GM21576 (cell line): ENCODE data around the gene TRIM32.

Experiments used
- ATAC-seq: cut with Tn5 transposase; IDR thresholded peaks from one replicate; pipeline ENCODE4 v1.9.1; 2021; ENCODE audit warnings: mild to moderate bottlenecking, moderate library complexity; ENCODE audit not compliant: unreplicated experiment

Gene TRIM32

GRCh38 chr9:116703634-116704033 is 16.5 kb downstream of the TRIM32 start:
- ATAC-seq: no peak

- no peak for ATAC-seq
Observed at GRCh38 chr9:116704470-116704869, 17.4 kb downstream of the TRIM32 start.

- no peak for ATAC-seq
Observed at GRCh38 chr9:116705531-116705930, 18.4 kb downstream of the TRIM32 start.

GRCh38 chr9:116706310-116707290 is 19.5 kb downstream of the TRIM32 start:
- no peak for ATAC-seq

DNA sequence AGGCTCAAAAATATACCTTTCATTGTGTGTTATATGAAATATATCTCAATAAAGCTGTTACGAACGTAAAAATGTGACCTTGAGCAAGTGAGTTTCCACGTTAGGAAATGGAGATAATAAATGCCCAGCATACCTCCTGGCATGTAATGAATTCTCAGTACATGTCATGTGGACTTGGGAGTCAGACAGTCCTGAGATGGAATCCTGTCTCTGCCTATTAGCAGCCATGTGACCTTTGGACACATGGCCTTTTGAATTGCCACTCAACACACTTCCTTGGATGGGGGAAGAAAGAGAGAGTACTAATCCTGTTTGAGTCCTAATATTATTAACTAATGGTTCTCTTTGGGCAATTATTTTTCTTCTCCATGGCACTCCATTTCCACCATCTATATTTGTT is 25.7 kb downstream of the TRIM32 start:
- ATAC-seq: no peak

DNA sequence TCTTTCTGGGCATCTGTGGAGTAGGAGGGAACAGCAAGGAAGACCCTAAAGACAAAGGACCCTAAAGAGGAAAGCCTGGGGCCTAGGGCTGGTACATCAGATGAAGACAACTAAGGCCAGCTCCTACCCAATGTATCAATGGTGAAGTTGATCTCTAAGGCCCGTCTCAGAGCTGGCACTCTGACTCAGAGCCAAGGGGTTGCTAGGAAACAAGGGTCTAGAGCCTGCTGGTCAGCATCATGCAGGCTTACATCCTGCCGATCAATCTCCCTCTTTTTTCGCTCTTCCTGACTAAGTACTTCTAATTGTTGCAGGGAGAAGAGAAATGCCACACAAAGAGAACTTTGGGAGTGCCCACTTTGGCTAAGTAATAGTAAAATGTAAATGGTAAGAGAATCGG is 26.2 kb downstream of the TRIM32 start:
- no peak for ATAC-seq

DNA sequence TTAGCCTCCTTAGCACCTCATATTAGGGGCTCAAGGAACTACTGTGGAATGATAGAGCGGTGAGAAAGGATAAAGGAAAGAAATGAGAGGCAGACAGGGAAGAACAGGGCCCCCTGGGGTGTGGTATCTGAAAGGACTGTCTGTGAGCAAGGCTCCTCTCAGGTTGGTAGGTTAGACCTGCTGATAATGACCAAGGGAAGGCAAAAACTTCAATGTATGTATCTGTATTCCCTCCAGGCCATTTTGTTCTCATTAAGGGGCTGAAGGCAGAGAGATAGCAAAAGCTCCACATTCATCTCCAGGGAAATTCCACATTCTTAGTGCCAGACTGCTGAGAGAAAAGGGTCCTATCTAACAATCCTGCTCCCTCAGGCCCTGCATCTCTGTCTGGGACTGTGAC is 28.6 kb downstream of the TRIM32 start:
- ATAC-seq: no peak

DNA sequence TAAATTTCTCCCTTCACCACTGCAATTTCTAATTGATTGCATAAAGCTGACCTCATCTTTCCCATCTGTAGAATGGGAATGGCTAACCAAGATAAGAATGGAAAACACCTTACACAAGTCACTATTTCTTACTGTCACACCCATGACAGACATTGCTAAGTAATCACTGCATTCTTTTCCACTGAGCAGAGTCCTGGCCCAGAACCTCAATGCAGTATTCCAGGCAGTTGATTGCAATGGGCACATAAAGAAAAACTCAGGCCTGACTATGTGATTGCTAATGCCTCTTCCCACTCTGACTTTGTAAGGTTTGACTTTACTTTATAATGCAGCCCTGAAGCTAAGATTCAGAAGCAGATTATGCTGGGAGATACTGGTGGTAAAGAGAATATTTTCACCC is 29.3 kb downstream of the TRIM32 start:
- ATAC-seq: no peak

GRCh38 chr9:116717150-116717549 is 30.0 kb downstream of the TRIM32 start:
- ATAC-seq: no peak

- no peak for ATAC-seq
Observed at GRCh38 chr9:116718111-116718510, 31.0 kb downstream of the TRIM32 start.

DNA sequence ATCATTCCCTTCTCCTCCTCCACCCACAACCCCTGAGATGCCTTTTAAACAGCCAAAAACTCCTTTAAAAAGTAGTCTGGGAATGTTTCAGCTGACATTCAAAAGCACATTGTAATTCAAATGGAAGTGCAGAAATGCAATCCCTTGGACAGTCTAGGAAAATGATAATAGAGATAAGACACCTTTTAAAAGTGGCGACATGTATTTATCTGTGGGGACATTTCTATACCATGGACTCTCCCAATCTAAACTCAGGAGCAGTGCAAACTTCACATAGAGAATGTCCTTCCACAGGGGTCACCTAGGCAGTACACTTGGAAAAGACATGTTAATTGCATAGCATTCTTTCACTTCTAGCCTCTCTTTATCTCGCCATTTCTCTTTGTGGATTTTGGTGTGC is 33.0 kb downstream of the TRIM32 start:
- no peak for ATAC-seq

DNA sequence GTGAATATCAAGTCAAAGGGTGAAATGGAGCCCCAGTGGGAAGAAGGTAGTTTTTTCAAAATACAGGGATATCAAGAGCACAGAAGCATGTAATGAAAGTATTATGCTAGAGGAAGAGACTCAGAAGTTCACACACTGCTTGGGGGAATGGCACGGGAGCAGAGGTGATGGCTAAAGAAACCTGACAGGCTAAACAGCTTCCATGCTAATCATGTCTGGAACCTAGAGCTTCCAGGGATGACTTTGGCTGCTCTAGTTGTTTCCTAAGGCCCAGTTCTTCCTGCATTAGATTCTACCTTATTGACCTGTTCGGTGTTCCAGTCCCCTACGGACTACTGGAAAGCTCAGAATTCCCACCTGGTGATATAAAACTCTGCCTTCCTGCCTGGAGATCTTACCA is 34.3 kb downstream of the TRIM32 start:
- no peak for ATAC-seq

- ATAC-seq: no peak
Observed at GRCh38 chr9:116721944-116722343, 34.8 kb downstream of the TRIM32 start.

GRCh38 chr9:116724123-116724522 is 37.0 kb downstream of the TRIM32 start:
- no peak for ATAC-seq

DNA sequence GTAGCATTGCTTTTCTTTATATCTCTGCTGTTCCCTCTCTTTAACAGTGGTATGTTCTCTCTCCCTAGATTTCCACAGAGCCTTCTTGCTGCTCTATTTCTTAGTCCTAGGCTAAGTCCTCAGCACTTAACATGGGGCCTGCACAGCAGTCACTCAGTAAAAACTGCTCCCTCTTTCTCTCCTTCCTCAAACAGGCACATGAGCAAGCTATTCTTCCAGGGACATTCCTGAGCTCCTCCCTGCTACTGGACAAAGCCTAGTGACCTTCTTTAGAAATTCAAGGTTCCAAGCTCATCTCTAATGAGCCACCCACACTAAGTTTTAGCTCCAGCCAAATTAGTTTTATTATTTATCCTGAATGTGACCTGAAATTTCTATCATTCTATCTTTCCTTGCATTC is 39.5 kb downstream of the TRIM32 start:
- ATAC-seq: no peak

- ATAC-seq: no peak
Observed at GRCh38 chr9:116733010-116733641, 46.0 kb downstream of the TRIM32 start.

DNA sequence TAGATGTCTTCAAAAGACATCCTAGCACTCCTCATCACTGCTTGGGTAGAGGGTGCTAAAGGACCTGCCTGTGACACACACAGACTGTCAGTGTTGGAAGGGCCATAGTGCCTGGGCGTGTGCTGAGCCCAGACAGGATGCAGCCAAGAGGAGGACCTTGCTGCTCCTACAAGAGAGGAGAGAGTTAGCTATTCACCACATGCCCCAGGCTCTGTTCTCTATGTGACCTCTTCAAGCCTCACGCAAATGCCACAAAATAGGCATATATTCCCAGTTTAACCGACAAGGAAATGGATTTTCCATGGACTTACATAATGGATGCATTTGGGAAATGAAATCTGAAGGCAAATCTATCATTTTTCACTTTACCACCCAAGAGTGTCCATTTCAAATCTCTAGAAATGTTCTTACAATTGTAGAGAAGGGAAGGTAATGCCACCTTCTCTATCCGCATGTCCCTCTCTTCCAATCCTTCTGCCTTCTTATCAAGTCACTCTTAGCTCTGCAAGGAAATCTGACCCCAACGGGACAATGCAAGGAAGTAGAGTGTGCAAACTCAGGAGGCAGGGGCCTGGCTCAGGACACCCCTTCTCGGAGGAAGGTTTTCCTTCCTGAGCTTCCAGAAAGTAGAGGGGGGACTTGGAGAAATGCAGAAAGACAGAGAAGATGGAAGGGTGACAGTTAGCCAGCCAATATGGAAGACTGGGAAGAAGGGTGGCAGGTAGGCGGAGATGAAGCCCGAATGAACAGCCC is 49.5 kb downstream of the TRIM32 start:
- no peak for ATAC-seq

GRCh38 chr9:116737152-116737546 is 50.0 kb downstream of the TRIM32 start:
- ATAC-seq: peak; percentile 76

DNA sequence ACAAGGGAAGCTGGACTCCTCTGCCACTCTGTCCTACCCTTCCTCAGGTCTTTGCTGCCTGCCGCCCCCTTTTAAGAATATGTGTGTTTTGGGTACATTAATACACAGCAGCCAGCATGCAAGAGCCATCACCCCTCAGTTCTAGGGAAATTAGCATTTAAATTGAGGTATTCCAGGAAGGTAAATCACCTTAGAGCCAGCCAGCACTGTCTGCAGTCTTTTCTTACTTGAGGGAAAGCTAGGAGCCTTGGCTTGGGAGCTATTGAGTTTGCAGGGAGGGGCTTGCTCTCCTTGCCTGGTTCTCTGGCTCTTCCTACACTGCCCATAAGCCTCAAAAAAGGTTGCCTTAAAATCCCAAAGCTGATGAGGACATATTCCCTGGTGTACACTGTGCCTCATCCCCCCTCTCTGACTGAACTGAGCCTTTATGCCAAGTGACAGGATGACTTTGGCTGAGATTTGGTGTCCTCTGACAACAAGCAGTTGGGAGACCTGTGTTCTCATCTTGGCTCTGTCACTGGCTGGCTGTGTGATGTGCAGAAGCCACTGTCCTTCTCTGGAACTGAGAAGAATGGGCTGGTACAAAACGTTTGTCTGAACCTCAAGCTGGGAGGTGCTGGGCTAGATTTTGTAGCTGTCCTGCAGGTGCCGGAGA is 54.1 kb downstream of the TRIM32 start:
- ATAC-seq: no peak

- no peak for ATAC-seq
Observed at GRCh38 chr9:116741742-116742141, 54.6 kb downstream of the TRIM32 start.

DNA sequence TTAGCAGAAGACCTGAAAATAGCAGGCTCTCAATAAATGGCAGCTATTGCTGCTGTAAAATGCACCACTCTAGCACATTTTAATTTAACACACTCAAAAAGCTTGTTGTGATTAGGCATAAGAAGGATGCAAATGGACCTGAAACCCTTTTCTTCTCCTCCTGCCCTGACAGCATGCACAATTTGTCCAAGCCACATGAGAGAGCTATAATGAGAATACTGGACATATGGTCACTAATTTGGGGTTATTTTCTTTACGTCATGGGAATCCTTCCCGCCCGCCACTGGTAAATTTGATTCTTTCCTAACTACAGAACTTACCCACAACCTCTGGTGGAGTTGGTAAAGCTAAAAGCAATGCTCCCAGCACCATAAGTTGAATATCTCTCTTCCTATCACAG is 62.1 kb downstream of the TRIM32 start:
- no peak for ATAC-seq
